GM12875 (cell line): Measurements from ENCODE around the gene LGI2.

Experiments used
- H3K4me3 ChIP-seq: one replicate; pipeline ENCODE4 v1.5.1; 2011; ENCODE audit warnings: low read depth, low read length, control low read depth
- CTCF ChIP-seq: IDR thresholded peaks from 2 replicates; pipeline ENCODE4 v1.5.1; 2011; ENCODE audit warnings: low read depth, mild to moderate bottlenecking, control low read depth, inconsistent platforms, low read length, moderate library complexity, borderline replicate concordance; ENCODE audit not compliant: insufficient read depth

The LGI2 gene

GRCh38 chr4:25012655-25013054, 18.1 kb downstream of the LGI2 start:
- no peak overlapping the region for H3K4me3 ChIP-seq
- no peak for TF ChIP-seq CTCF

GRCh38 chr4:25011135-25011866, 19.4 kb downstream of the LGI2 start:
- H3K4me3 ChIP-seq = no peak overlapping the region
- no peak for TF ChIP-seq CTCF

GRCh38 chr4:25007598-25007997, 23.1 kb downstream of the LGI2 start:
- no peak for TF ChIP-seq CTCF
- H3K4me3 ChIP-seq = no peak overlapping the region

- H3K4me3 ChIP-seq = no peak overlapping the region
- no peak for TF ChIP-seq CTCF
These were observed 28.1 kb downstream of the LGI2 start for GRCh38 chr4:25002681-25003080.

GRCh38 chr4:25001509-25001908, 29.2 kb downstream of the LGI2 start:
- H3K4me3 ChIP-seq = no peak overlapping the region
- TF ChIP-seq CTCF = no peak

DNA sequence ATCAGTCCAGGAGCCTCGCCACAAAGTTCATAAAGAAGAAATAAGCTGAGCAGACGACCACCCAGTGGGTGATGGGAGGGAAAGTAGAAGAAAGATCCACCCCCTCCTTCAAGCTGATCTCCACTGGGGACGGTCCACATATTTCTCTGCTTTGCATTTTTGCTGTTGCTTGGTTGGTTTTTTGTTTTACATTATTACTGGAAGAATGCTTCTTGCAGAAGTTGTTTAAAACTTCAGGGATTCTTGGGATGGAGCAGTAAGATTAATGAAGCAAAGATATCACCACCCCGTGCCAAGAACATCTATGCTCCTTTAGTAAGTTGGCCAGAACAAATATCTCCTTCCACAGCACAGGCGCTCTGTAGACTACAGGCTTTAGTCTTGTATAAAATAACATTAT, 30.1 kb downstream of the LGI2 start:
- H3K4me3 ChIP-seq = no peak overlapping the region
- no peak for TF ChIP-seq CTCF

GRCh38 chr4:24999392-25000089, 31.2 kb downstream of the LGI2 start:
- no peak overlapping the region for H3K4me3 ChIP-seq
- no peak for TF ChIP-seq CTCF
